ENCODE measurements around the gene ABL2. TPM values are rescaled to one million over a fixed set of nuclear protein-coding genes. Genes with fewer than 3 reads are reported as not detected.

Gene ABL2
- polyA plus RNA-seq, 2 of the 4 experiments (the other 2 are of a cell fraction), result 12.4 TPM

DNA sequence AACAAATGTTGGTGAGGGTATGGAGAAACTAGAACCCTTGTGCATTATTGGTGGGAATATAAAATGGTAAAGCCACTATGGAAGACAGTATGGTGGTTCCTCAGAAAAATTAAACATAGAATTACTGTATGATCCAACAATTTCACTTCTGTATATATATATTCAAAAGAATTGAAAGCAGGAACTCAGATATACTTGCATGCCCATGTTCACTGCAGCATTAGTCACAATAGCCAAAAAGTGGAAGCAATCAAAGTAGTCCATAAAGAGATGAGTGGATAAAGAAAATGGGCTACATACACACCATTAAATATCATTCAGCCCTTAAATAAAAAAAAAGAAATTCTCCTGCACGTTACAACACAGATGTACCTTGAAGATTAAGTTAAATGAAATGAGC, 34.1 kb downstream of the ABL2 start:
- Histone ChIP-seq H3K4me2 (no peak overlapping the region), H3K9me3 (no peaks in the 10 kb centered on the region), H3K4me1 (peaks cover 18% of the 10 kb centered on the region), H3K27ac (no peak overlapping the region), H3K4me3 (no peak overlapping the region)
- no peak for TF ChIP-seq RCOR1 (IDR thresholded peaks at IDR 0.05; ENCODE audit: low read depth, low read length)
- TF ChIP-seq, protein P1, sequence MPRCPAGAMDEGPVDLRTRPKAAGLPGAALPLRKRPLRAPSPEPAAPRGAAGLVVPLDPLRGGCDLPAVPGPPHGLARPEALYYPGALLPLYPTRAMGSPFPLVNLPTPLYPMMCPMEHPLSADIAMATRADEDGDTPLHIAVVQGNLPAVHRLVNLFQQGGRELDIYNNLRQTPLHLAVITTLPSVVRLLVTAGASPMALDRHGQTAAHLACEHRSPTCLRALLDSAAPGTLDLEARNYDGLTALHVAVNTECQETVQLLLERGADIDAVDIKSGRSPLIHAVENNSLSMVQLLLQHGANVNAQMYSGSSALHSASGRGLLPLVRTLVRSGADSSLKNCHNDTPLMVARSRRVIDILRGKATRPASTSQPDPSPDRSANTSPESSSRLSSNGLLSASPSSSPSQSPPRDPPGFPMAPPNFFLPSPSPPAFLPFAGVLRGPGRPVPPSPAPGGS (IDR thresholded peaks at IDR 0.05), result no peak
- no peak for TF ChIP-seq FOSL2 (IDR thresholded peaks at IDR 0.05)
- TF ChIP-seq FOSL2 (CRISPR knock-in tag; IDR thresholded peaks at IDR 0.05), result no peak
- no peak for TF ChIP-seq CBX8 (IDR thresholded peaks at IDR 0.05)
- no peak for TF ChIP-seq SREBF2 (IDR thresholded peaks at IDR 0.05)
- no peak for TF ChIP-seq NFE2L2 (conservative IDR thresholded peaks at IDR 0.05; ENCODE audit: low read length)
- no peak for TF ChIP-seq CTCF (IDR thresholded peaks at IDR 0.05)
- no peak for TF ChIP-seq ZFP36 (IDR thresholded peaks at IDR 0.05; ENCODE audit: borderline replicate concordance, partially characterized antibody)
- no peak for TF ChIP-seq TFCP2L1 (CRISPR knock-in tag; IDR thresholded peaks at IDR 0.05)
- ChIA-PET POLR2A (no interaction called here), CTCF (interaction anchor here (1.1 to 3.5 kb wide), 5 partner anchors 11 to 108 kb away, joined by 3 to 32 read pairs (median 4); no protein-coding TSS in a partner anchor)
- FAIRE-seq, result no peak
- ATAC-seq, result no peak
- WGBS (ENCODE audit: missing lambda C conversion rate), result 86% methylated on average over 1 of the region's 1 CpG
- DNase-seq (ENCODE audit: low read depth in 1 of 2, low spot score in 1 of 2), result no peak

GRCh38 chr1:179194068-179194537, 35.4 kb downstream of the ABL2 start:
- Histone ChIP-seq H3K27ac (no peak overlapping the region), H3K9me3 (no peaks in the 10 kb centered on the region), H3K4me2 (no peak overlapping the region), H3K4me3 (no peak overlapping the region), H3K4me1 (peaks cover 18% of the 10 kb centered on the region)
- ATAC-seq, result no peak
- CTCF ChIA-PET, result interaction anchor here (0.8 to 3.5 kb wide), 13 partner anchors 11 to 651 kb away, joined by 3 to 32 read pairs (median 4); no protein-coding TSS in a partner anchor
- no peak for FAIRE-seq
- WGBS (ENCODE audit: missing lambda C conversion rate), result 44% methylated on average over 2 of the region's 2 CpGs
- no peak for DNase-seq (ENCODE audit: low read depth in 1 of 2, low spot score in 1 of 2)
- no peak for TF ChIP-seq JUNB (IDR thresholded peaks at IDR 0.05)
- TF ChIP-seq HMGXB4 (CRISPR knock-in tag; IDR thresholded peaks at IDR 0.05; ENCODE audit: borderline replicate concordance), result no peak
- TF ChIP-seq ZFP36 (IDR thresholded peaks at IDR 0.05; ENCODE audit: borderline replicate concordance, partially characterized antibody), result no peak
- TF ChIP-seq, protein P2, sequence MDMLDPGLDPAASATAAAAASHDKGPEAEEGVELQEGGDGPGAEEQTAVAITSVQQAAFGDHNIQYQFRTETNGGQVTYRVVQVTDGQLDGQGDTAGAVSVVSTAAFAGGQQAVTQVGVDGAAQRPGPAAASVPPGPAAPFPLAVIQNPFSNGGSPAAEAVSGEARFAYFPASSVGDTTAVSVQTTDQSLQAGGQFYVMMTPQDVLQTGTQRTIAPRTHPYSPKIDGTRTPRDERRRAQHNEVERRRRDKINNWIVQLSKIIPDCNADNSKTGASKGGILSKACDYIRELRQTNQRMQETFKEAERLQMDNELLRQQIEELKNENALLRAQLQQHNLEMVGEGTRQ (IDR thresholded peaks at IDR 0.05), result no peak
- TF ChIP-seq EP300 (IDR thresholded peaks at IDR 0.05), result no peak
- no peak for TF ChIP-seq HEYL (CRISPR knock-in tag; IDR thresholded peaks at IDR 0.05)
- no peak for TF ChIP-seq ESRRA (IDR thresholded peaks at IDR 0.05; ENCODE audit: borderline replicate concordance, low read length)
- TF ChIP-seq CBX2 (IDR thresholded peaks at IDR 0.05; ENCODE audit: borderline replicate concordance, low read depth), result no peak
- no peak for TF ChIP-seq TP53 (CRISPR knock-in tag; IDR thresholded peaks at IDR 0.05)
- TF ChIP-seq NFE2L2 (conservative IDR thresholded peaks at IDR 0.05; ENCODE audit: low read length), result no peak
- no peak for TF ChIP-seq PHF8 (IDR thresholded peaks at IDR 0.05; ENCODE audit: borderline replicate concordance, low read depth)
- no peak for TF ChIP-seq CBX8 (IDR thresholded peaks at IDR 0.05)
- TF ChIP-seq CEBPB (IDR thresholded peaks at IDR 0.05), result no peak
- TF ChIP-seq RARB (CRISPR knock-in tag; IDR thresholded peaks at IDR 0.05), result no peak
- POLR2A ChIA-PET, result no interaction called here

Data from A549 (cell line).